Loucy (cell line): ENCODE data around the gene ADAMTS14.

ENCODE experiments used
- H2AFZ ChIP-seq: fragments of 200-600 bp; sonication (generic); 2 replicates; pipeline ENCODE4 v1.6.0; 2016; ENCODE audit warnings: antibody characterized with exemption, mild to moderate bottlenecking, low read length, moderate library complexity
- H3F3A ChIP-seq: fragments of 200-600 bp; 2 replicates; pipeline ENCODE4 v1.6.0; 2016; ENCODE audit warnings: antibody characterized with exemption, low read depth, mild to moderate bottlenecking
- H3K27me3 ChIP-seq: fragments of 200-600 bp; sonication (generic); 2 replicates; pipeline ENCODE4 v1.6.1; 2014; ENCODE audit warnings: low read length, mild to moderate bottlenecking; ENCODE audit not compliant: insufficient read depth, poor library complexity, severe bottlenecking
- H3K36me3 ChIP-seq: fragments of 200-600 bp; sonication (generic); 2 replicates; pipeline ENCODE4 v1.6.1; 2016; ENCODE audit warnings: low read length; ENCODE audit not compliant: insufficient read depth
- H3K4me1 ChIP-seq: fragments of 200-600 bp; sonication (generic); 2 replicates; pipeline ENCODE4 v1.5.1; 2014; ENCODE audit warnings: low read length, mild to moderate bottlenecking; ENCODE audit not compliant: insufficient read depth, poor library complexity, severe bottlenecking
- H3K4me2 ChIP-seq: fragments of 200-600 bp; sonication (generic); 2 replicates; pipeline ENCODE4 v1.6.0; 2014; ENCODE audit warnings: antibody characterized with exemption, low read length, low read depth, mild to moderate bottlenecking; ENCODE audit not compliant: poor library complexity, severe bottlenecking
- H3K4me3 ChIP-seq: fragments of 200-600 bp; sonication (generic); 2 replicates; pipeline ENCODE4 v1.5.1; 2014; ENCODE audit warnings: low read length, mild to moderate bottlenecking, mixed read lengths; ENCODE audit not compliant: poor library complexity, severe bottlenecking
- H3K79me2 ChIP-seq: fragments of 200-600 bp; sonication (generic); 2 replicates; pipeline ENCODE4 v1.6.1; 2014; ENCODE audit warnings: low read length; ENCODE audit not compliant: insufficient read depth
- H3K9ac ChIP-seq: fragments of 200-600 bp; sonication (generic); 2 replicates; pipeline ENCODE4 v1.6.0; 2014; ENCODE audit warnings: mild to moderate bottlenecking, low read depth, low read length, moderate library complexity; ENCODE audit not compliant: poor library complexity, severe bottlenecking
- H3K9me2 ChIP-seq: fragments of 200-600 bp; sonication (generic); replicated peaks from 2 replicates; pipeline ENCODE4 v1.6.1; 2016; ENCODE audit warnings: low read depth, low read length, mixed read lengths
- H3K9me3 ChIP-seq: fragments of 200-600 bp; sonication (generic); 2 replicates; pipeline ENCODE4 v1.6.1; 2014; ENCODE audit warnings: mild to moderate bottlenecking, antibody characterized with exemption, low read length, low read depth; ENCODE audit not compliant: insufficient read depth
- H4K20me1 ChIP-seq: fragments of 200-600 bp; sonication (generic); 2 replicates; pipeline ENCODE4 v1.6.0; 2014; ENCODE audit warnings: antibody characterized with exemption, low read length, mild to moderate bottlenecking; ENCODE audit not compliant: insufficient read depth, poor library complexity, severe bottlenecking
- CTCF ChIP-seq: fragments of 200-600 bp; sonication (generic); conservative IDR thresholded peaks from 2 replicates; pipeline ENCODE4 v1.5.1; 2014; ENCODE audit warnings: mild to moderate bottlenecking, antibody characterized with exemption, low read length
- EZH2phosphoT487 ChIP-seq: fragments of 200-600 bp; IDR thresholded peaks from 2 replicates; pipeline ENCODE4 v1.6.1; 2018; ENCODE audit warnings: antibody characterized with exemption, mild to moderate bottlenecking, moderate library complexity, borderline replicate concordance

Gene ADAMTS14

DNA sequence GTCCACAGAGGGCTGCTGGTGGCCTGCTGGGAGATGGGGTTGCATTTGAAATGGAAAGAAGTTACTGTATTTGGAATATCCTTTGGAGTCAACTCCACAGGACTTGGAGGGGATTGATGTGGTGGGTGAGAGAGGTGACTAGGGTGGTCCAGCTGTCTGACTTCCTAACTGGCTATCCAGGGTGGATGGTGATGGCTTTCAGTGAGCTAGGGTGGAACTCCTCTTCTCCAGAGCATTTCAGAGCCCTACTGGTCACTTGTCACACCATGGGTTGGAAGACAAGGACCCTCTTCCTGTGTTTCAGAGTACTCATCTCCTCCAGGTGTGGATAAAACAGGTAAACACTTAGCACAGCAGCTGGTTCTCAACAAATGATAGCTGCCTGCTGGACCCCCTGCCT, 3.3 kb upstream of the ADAMTS14 start:
- Histone ChIP-seq H3K27me3 (no peaks in the 10 kb centered on the region), H4K20me1 (no peaks in the 10 kb centered on the region), H3K4me2 (no peak overlapping the region), H3K4me1 (peaks cover 8% of the 10 kb centered on the region), H3K9me3 (no peaks in the 10 kb centered on the region), H3K79me2 (no peaks in the 10 kb centered on the region), H3K36me3 (no peaks in the 10 kb centered on the region), H3K9ac (no peak overlapping the region), H2AFZ (no peak overlapping the region), H3K4me3 (no peak overlapping the region), H3K9me2 (no peaks in the 10 kb centered on the region), H3F3A (no peaks in the 10 kb centered on the region)
- TF ChIP-seq EZH2phosphoT487 (no peak), CTCF (no peak)

- Histone ChIP-seq H3K9me2 (no peaks in the 10 kb centered on the region), H3K36me3 (no peaks in the 10 kb centered on the region), H2AFZ (no peak overlapping the region), H3K4me2 (no peak overlapping the region), H3K27me3 (no peaks in the 10 kb centered on the region), H3K9ac (no peak overlapping the region), H4K20me1 (no peaks in the 10 kb centered on the region), H3F3A (no peaks in the 10 kb centered on the region), H3K79me2 (no peaks in the 10 kb centered on the region), H3K4me3 (no peak overlapping the region), H3K9me3 (no peaks in the 10 kb centered on the region), H3K4me1 (peaks cover 8% of the 10 kb centered on the region)
- TF ChIP-seq EZH2phosphoT487, result no peak
Observed at GRCh38 chr10:70669732-70670317, 2.5 kb upstream of the ADAMTS14 start.

- Histone ChIP-seq H4K20me1 (no peaks in the 10 kb centered on the region), H3K4me3 (peak overlapping the region; percentile 66), H3F3A (no peaks in the 10 kb centered on the region), H3K9ac (no peak overlapping the region), H3K4me2 (peak overlapping the region; percentile 68), H3K9me3 (no peaks in the 10 kb centered on the region), H2AFZ (no peak overlapping the region), H3K9me2 (no peaks in the 10 kb centered on the region), H3K27me3 (no peaks in the 10 kb centered on the region), H3K36me3 (no peaks in the 10 kb centered on the region), H3K4me1 (peaks cover 8% of the 10 kb centered on the region), H3K79me2 (no peaks in the 10 kb centered on the region)
- TF ChIP-seq EZH2phosphoT487, result no peak
Observed at GRCh38 chr10:70671619-70672164, 614 bp upstream of the ADAMTS14 start.

- H3K4me1 ChIP-seq, result no peaks in the 10 kb centered on the region
Observed at GRCh38 chr10:70673043-70673928, 980 bp downstream of the ADAMTS14 start.

More at GRCh38 chr10:70673043-70673928, 980 bp downstream of the ADAMTS14 start:
- Histone ChIP-seq H3K9ac (no peak overlapping the region), H3K27me3 (no peaks in the 10 kb centered on the region), H3K9me3 (no peaks in the 10 kb centered on the region), H3K4me3 (no peak overlapping the region), H3K79me2 (no peaks in the 10 kb centered on the region), H3K4me2 (no peak overlapping the region), H3F3A (no peaks in the 10 kb centered on the region), H4K20me1 (no peaks in the 10 kb centered on the region), H3K9me2 (no peaks in the 10 kb centered on the region), H2AFZ (no peak overlapping the region), H3K36me3 (no peaks in the 10 kb centered on the region)
- TF ChIP-seq CTCF (no peak), EZH2phosphoT487 (no peak)
